Measurements from ENCODE around the gene OSTM1. TPM values are rescaled to one million over a fixed set of nuclear protein-coding genes. Genes with fewer than 3 reads are reported as not detected.
"Not testable (repeated sequence)": the region's sequence is repeated elsewhere in the genome, so short reads cannot be mapped to it uniquely, and the experiment has no call there.

Gene OSTM1
- polyA plus RNA-seq, 4 donors, result 27.7 to 34.6 (median 30.0) TPM

DNA sequence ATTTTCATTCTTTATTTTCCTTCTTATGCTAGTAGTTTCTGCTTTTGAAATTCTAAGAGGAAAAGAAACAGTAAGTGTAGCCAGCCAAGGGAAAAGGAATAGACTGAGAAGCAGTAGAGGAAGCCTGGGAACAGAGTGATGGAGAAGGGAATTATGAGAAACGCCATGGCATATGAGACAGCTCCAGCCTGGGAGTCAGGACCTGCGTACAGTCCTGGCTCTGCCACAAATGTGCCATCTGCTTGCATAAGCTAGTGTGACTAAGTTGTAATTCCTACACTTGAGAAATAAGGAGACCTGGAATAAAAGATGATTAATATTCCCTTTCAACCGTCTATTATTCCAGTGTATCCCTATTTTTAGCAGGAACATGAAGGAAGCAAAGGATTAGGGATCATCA lies 47.5 kb downstream of the OSTM1 start:
- DNase-seq (ENCODE audit: low read depth in 4 of 4, low spot score in 3 of 4), result no peak

DNA sequence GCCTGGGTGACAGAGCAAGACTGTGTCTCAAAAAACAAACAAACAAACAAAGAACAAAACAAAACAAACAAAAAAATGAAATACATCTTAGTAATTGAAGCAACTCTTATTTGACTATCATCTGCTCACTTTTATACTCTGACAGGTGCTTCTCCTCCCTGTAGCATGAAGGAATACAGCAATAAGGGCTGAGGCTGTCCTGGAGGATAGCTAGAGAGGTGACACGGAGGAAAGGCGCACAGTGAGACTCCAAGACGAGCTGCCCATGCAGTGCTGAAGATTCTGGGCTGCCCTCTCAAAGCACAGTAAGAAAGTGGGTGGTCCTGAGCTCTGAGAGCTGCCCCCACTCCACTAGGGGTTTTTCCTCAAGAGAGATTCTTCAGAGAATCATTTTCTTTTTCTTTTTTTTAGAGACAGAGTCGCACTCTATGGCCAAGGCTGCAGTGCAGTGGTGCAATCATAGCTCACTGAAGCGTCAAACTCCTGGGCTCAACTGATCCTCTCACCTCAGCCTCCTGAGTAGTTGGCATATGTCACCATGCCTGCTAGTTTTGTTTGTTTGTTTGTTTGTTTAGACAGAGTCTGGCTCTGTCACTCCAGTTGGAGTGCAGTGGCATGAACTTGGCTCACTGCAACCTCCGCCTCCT lies 50.0 kb downstream of the OSTM1 start:
- no peak for DNase-seq (ENCODE audit: low read depth in 4 of 4, low spot score in 3 of 4)

DNA sequence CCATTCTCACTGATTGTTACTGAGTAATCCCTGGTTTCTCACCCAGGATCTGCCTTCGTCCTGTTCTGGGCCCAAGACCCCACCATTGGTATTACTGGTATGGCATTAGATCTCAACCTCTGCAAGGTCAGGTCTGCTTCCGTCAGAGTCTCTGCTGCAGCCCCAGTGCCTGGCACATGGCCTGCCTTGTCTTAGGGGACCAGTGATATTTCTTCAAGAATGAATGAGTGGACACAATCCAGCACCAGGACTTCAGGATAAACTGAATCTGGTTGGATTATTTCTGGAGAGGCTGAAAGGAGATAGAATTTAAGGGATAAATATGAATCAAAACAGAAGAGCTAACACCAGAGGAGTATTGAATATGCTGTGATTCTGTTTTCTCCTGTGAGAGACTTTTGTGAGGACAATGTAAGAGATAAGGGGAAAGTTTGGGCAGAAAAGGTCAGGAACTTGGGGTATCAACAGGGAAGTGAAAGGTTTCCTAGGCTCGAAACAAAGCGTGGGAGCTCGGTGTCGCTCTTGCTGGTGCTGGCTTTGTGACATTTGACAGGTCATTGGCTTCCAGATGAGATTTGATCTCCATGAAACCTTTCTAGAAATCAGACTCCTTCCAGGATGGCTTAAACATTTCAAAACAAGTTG lies 53.9 kb downstream of the OSTM1 start:
- DNase-seq (ENCODE audit: low read depth in 4 of 4, low spot score in 3 of 4), result no peak

DNA sequence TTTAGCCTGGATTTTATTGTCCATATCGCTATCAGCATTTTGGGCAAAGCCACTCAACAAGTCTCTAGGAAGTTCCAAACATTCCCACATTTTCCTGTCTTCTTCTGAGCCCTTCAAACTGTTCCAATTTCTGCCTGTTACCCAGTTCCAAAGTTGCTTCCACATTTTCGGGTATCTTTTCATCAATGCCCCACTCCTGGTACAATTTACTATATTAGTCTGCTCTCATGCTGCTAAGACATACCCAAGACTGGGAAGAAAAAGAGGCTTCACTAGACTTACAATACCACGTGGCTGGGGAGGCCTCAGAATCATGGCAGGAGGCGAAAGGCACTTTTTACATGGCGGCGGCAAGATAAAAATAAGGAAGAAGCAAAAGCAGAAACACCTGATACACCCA lies 58.3 kb downstream of the OSTM1 start:
- DNase-seq (ENCODE audit: low read depth in 4 of 4, low spot score in 3 of 4), result not testable (repeated sequence)

DNA sequence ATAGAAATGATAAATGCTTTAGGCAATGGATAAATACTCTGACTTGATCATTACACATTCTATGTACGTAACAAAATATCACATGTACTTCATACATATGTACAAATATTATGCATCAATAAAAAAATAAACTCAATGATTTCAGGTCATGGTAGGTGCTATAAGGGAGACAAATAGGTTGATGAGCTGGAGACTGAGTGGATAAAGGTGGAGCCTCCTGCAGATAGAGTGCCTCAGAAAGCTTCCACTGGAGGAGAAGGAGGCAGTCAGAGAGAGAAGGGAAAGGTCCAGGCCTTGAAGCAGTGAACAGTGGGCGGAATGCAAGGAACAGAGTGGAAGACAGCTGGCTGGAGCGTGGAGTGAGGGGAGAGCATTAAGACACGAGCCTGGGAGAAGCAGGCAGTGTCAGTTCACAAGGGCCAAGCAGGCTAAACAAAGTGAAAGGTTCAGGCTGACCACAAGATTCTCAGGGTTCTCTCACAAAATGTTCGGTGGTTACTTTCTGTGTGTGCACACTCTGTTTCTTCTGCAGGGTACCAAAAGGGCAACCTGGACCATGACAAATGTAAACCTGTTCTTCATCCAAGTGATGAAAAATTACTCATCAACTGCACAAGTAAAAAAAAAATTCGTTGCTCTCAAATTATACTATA lies 60.6 kb downstream of the OSTM1 start:
- no peak for DNase-seq (ENCODE audit: low read depth in 4 of 4, low spot score in 3 of 4)

DNA sequence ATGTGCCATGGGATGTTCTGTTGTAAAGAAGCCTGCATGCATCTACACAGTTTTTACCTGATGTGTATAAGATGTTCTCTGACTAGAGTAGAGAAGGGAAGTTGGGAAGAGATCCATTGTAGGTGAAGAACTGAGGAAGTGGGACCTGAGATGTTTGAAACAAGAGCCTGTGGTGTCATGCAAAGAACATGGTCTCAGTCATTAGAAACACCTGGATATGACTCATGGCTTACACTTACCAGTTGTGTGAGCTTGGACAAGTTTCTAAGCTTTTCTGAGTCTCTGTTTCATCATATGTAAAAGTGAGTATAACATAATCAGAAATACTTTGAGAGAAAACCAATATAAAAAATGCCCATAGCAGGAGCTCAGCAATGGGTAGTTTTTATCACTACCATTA lies 64.6 kb downstream of the OSTM1 start:
- DNase-seq (ENCODE audit: low read depth in 4 of 4, low spot score in 3 of 4), result no peak

DNA sequence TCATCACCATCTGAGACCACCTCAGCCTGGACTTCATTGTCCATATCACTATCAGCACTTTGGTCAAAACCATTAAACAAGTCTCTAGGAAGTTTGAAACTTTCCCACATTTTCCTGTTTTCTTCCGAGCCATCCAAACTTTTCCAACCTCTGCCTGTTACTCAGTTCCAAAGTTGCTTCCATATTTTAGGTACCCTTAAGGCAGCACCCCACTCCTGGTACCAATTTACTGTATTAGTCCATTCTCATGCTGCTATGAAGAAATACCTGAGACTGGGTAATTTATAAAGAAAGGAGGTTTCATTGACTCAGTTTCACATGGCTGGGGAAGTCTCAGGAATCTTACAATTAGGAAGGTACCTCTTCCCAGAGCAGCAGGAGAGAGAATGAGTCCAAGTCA lies 65.3 kb downstream of the OSTM1 start:
- not testable (repeated sequence) for DNase-seq (ENCODE audit: low read depth in 4 of 4, low spot score in 3 of 4)

DNA sequence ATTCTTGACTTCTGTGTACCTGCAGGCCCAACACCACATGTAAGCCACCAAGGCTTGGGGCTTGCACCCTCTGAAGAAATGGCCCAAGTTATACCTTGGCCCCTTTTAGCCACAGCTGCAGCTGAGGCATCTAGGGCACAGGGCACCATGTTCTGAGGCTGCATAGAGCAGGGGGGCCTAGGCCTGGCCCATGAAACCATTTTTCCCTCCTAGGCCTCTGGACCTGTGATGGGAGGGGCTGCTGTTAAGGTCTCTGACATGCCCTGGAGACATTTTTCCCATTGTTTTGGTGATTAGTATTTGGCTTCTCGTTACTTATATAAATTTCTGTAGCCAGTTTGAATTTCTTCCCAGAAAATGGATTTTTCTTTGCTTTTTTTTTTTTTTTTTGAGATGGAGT lies 66.2 kb downstream of the OSTM1 start:
- DNase-seq (ENCODE audit: low read depth in 4 of 4, low spot score in 3 of 4), result no peak

DNA sequence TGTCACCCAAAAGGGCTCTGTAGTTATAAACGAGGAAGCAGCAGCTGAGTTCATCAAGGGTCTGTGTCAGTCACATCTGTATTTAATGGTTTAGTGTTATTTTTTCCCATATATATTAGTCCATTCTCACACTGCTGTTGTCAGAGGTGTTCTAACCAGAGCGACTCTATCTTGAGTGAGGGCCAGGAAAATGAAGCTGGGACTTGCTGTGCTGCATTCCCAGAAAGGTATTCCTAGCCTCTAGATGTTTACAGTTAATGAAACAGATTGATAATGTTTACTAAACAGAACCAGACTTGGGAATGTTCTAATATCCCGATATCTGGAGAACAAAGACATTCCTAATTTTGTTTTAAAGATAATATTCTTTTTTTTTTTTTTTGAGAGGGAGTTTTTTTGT lies 68.6 kb downstream of the OSTM1 start:
- no peak for DNase-seq (ENCODE audit: low read depth in 4 of 4, low spot score in 3 of 4)

DNA sequence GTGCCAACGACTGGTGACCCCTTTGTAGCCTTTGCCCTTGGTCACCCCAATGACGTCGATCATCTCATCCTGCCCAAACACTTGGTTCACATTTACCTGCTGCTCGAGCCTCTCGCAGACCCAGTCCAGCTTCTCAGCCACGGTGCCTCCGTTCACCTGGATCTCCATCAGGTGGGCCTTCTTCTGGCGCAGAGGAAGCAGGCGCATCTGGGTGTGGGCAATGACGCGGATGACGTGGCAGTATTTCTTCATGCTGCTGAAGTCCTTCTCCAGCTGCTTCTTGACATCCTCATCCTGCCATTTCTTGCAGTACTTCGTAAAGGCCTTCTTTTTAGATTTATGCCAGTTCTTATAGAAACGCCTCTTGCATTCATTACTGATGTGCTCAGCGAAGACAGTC lies 69.7 kb downstream of the OSTM1 start:
- DNase-seq (ENCODE audit: low read depth in 4 of 4, low spot score in 3 of 4), result no peak

DNA sequence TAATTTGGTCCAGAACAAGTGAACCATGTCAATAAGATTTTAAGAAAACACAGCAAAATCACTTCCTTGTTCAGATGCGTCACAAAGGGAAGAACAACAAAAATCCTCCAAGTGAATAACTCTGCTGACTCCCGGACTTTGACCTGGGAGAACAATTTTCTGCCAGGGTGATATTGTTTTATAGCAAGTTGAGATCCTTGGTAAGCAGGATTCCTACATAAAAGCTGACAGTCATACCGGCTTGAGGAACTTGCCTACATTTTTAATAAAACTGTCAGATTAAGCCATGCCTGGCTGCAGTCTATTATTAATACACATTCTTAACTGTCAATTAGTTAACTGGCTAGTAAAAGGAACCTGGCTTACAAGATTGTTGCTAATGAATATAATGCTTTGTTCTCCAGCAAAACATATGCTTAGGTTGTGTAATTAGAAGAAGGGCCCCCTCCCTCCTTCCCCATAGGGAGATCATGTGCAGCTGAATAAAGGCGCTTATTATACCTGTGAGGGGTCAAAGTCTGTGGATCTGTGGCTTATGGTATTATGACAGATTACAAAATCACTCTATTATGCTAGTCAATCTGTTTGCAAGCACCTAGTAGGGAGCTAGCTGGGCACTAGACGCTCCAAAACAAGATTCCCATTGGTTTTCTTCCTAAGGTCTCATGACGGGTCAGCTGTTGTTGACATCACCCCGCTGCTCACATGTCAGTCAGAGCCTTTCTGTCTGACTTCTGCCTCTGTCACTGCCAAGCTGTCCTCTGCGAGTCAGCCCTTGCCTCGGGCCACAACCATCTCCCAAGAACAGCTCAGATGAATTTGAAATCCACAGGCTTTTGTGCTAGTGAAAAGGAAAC lies 71.9 kb downstream of the OSTM1 start:
- no peak for DNase-seq (ENCODE audit: low read depth in 4 of 4, low spot score in 3 of 4)

DNA sequence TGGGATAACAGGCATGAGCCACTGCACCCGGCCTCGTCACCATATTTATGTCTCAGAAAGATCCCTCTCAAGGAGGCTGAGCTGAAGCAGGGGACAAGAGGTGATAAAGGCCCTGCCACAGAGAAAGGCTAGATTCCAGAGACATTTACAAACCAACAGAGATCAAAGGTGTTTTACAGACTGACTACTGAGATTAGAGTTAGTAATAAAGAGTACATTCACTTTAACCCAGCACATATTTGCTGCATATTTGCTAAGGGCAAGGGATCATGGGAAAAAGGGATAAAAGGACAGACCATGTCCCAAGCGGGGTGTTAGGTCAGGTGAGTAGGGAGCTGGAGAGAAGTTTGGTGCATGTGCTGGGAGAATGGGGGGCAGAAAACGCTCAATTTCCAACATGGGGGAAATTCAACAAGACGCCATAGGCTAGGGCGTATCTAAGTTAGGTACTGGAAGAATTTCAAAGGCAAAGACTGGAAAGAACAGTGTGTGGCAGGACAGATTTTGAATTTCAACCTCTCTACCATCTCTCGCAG lies 72.8 kb downstream of the OSTM1 start:
- no peak for DNase-seq (ENCODE audit: low read depth in 4 of 4, low spot score in 3 of 4)

DNA sequence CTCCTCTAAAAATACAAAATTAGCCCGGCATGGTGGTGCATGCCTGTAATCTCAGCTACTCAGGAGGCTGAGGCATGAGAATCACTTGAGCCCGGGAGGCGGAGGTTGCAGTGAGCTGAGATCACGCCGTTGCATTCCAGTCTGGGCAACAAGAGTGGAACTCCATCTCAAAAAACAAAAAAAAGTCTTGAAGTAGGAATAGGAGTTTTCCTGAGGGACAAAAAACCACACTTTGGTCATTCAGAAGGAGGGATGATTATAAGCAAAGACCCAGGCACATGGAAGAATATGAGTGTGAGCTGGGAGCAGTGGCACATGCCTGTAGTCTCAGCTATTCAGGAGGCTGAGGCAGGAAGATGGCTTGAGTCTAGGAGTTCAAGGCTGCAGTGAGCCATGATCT lies 74.3 kb downstream of the OSTM1 start:
- DNase-seq (ENCODE audit: low read depth in 4 of 4, low spot score in 3 of 4), result not testable (repeated sequence)

DNA sequence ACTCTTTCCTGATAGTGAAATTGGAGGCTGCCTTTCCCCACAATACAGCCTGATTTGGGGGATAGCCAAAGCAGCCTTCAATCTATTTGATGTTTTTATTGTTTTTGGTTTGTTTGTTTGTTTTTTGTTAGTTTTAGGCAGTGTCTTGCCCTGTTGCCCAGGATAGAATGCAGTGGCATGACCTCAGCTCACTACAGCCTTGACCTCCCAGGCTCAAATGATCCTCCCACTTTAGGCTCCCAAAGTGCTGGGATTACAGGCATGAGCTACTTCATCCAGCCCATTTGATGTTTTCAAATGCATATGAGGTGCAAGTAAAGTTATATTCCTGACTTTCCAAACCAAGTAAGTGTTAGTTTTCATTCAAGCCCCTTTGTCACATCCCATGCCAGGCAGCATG lies 75.2 kb downstream of the OSTM1 start:
- no peak for DNase-seq (ENCODE audit: low read depth in 4 of 4, low spot score in 3 of 4)

DNA sequence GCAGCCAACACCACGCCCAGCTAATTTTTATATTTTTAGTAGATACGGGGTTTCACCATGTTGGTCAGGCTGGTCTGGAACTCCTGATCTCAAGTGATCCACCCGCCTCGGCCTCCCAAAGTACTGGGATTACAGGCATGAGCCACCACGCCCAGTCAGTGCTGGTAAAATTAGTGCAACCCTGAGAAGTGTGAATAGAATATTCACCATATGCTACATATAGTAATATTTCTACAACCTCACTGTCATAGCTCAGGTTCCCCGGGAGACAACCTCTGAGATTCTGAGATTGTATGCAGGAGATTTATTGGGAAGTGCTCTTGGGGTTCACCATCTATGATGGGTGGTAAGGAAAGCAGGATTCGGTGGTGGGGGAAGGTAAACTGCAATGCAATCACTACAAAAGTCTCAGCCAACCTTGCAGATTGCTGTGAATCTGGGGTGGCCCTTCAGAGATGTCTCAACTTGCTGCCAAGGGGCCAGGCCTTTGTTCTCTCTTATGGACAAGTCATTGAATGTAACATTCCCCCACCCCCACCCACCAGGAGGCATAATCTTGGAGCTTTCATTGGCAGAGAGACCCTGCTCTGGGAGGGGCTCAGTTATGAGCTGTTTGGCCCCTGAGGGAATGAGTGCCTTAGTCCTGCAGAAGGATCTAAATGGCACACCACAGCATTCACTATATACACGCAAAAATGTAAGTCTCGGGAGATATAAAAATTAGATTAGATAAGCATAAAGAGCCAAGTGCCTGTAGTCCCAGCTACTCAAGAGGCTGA lies 82.6 kb downstream of the OSTM1 start:
- no peak for DNase-seq (ENCODE audit: low read depth in 4 of 4, low spot score in 3 of 4)

Other genes starting within 250 kb of the OSTM1 start
- gene SEC63, start 116.5 kb downstream of the OSTM1 start, polyA plus RNA-seq (ENCODE audit: insufficient read length in 4 of 4), result 100 to 1,000 TPM; 104 to 172 (median 152) TPM
- gene NR2E1, start 91.3 kb upstream of the OSTM1 start, polyA plus RNA-seq (ENCODE audit: insufficient read length in 4 of 4), result under 1 TPM in 1 of 4 donors, not detected in 3; 0.05 TPM
- 100 to 1,000 TPM; 205 to 300 (median 248) TPM for gene SNX3, start 186.3 kb upstream of the OSTM1 start, polyA plus RNA-seq (ENCODE audit: insufficient read length in 4 of 4)
- 1 to 10 TPM; 4.9 to 8.7 (median 7.3) TPM for gene AFG1L, start 220.3 kb upstream of the OSTM1 start, polyA plus RNA-seq (ENCODE audit: insufficient read length in 4 of 4)

Data from left renal pelvis (tissue), 4 donors.